DND-41 (cell line): Measurements from ENCODE around the gene DLK1.

Experiments
- EZH2 ChIP-seq: IDR thresholded peaks from 3 replicates; pipeline ENCODE4 v1.6.1; 2012; ENCODE audit warnings: borderline replicate concordance, low read depth, mild to moderate bottlenecking, moderate library complexity, low read length, inconsistent platforms; ENCODE audit not compliant: severe bottlenecking
- TF ChIP-seq, protein P1 (sequence below): IDR thresholded peaks from 2 replicates; pipeline ENCODE4 v1.5.1; 2012; ENCODE audit warnings: borderline replicate concordance, low read length, moderate library complexity, mild to moderate bottlenecking; ENCODE audit not compliant: poor library complexity, severe bottlenecking; ENCODE audit errors: extremely low read depth

GRCh38 chr14:100727086-100727872 lies 587 bp downstream of the DLK1 start:
- TF ChIP-seq, protein P1, sequence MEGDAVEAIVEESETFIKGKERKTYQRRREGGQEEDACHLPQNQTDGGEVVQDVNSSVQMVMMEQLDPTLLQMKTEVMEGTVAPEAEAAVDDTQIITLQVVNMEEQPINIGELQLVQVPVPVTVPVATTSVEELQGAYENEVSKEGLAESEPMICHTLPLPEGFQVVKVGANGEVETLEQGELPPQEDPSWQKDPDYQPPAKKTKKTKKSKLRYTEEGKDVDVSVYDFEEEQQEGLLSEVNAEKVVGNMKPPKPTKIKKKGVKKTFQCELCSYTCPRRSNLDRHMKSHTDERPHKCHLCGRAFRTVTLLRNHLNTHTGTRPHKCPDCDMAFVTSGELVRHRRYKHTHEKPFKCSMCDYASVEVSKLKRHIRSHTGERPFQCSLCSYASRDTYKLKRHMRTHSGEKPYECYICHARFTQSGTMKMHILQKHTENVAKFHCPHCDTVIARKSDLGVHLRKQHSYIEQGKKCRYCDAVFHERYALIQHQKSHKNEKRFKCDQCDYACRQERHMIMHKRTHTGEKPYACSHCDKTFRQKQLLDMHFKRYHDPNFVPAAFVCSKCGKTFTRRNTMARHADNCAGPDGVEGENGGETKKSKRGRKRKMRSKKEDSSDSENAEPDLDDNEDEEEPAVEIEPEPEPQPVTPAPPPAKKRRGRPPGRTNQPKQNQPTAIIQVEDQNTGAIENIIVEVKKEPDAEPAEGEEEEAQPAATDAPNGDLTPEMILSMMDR: no peak
- no peak for TF ChIP-seq EZH2
